Measurements from ENCODE around the gene LINC01488. TPM values are rescaled to one million over a fixed set of nuclear protein-coding genes. Genes with fewer than 3 reads are reported as not detected.
A peak's percentile ranks its signal among the peaks of the same experiment; 100 is the strongest.

LINC01488 gene
- total and polyA plus RNA-seq, 9 of the 15 experiments (the other 6 are each of a cell fraction or from before 2014, with no cell fraction given) = not detected

- TF ChIP-seq, protein P1, sequence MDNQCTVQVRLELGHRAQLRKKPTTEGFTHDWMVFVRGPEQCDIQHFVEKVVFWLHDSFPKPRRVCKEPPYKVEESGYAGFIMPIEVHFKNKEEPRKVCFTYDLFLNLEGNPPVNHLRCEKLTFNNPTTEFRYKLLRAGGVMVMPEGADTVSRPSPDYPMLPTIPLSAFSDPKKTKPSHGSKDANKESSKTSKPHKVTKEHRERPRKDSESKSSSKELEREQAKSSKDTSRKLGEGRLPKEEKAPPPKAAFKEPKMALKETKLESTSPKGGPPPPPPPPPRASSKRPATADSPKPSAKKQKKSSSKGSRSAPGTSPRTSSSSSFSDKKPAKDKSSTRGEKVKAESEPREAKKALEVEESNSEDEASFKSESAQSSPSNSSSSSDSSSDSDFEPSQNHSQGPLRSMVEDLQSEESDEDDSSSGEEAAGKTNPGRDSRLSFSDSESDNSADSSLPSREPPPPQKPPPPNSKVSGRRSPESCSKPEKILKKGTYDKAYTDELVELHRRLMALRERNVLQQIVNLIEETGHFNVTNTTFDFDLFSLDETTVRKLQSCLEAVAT (IDR thresholded peaks at IDR 0.05) = peak; percentile 34 to 46; a peak in 3 of 4 replicates
- TF ChIP-seq NKRF (IDR thresholded peaks at IDR 0.05; ENCODE audit: borderline replicate concordance) = 0 out of 2 replicates have a peak, but pooled peaks have one; percentile 38
- peak; percentile 81 for TF ChIP-seq VEZF1 (CRISPR knock-in tag; IDR thresholded peaks at IDR 0.05)
- peak; percentile 56 for TF ChIP-seq L3MBTL2 (IDR thresholded peaks at IDR 0.05)
- TF ChIP-seq ARID3B (CRISPR knock-in tag; IDR thresholded peaks at IDR 0.05; ENCODE audit: borderline replicate concordance) = no peak
- TF ChIP-seq NONO (IDR thresholded peaks at IDR 0.05; ENCODE audit: low read depth in 2 of 2, low read length in 1 of 2) = no peak
- no peak for TF ChIP-seq SP2 (IDR thresholded peaks at IDR 0.05; ENCODE audit: extremely low read depth, low read depth, low read length, poor library complexity, severe bottlenecking)
- TF ChIP-seq CHD4 (IDR thresholded peaks at IDR 0.05; ENCODE audit: insufficient read depth, insufficient replicate concordance, low read depth, low read length, poor library complexity, severe bottlenecking) = no peak
- no peak for TF ChIP-seq DACH1 (IDR thresholded peaks at IDR 0.05; ENCODE audit: partially characterized antibody)
- no peak for TF ChIP-seq SMAD1 (IDR thresholded peaks at IDR 0.05; ENCODE audit: low read depth, low read length, partially characterized antibody)
- no peak for TF ChIP-seq HNRNPK (IDR thresholded peaks at IDR 0.05; ENCODE audit: low read depth, low read length, poor library complexity, severe bottlenecking)
These were observed 36.9 kb upstream of the LINC01488 start (continued) for GRCh38 chr11:69444381-69445130.

Measured in K562 (cell line).